A549 (cell line): ENCODE measurements around the gene RABGAP1L. TPM values are rescaled to one million over a fixed set of nuclear protein-coding genes. Genes with fewer than 3 reads are reported as not detected.

Source experiments
- ATAC-seq, 2 experiments: fragments of 200-7000 bp in 1 of 2; fragments of >200 bp in 1 of 2; cut with Nextera tagmentation in 1 of 2; cut with Tn5 transposase in 1 of 2; 3 replicates each; pipeline versions ENCODE4 v1.8.0 to v1.9.1; 2018 to 2020; ENCODE audit warnings: mild to moderate bottlenecking in 1 of 2, moderate library complexity in 1 of 2
- CTCF ChIA-PET: fragments of 300-600 bp; sonication (Branson Sonifier 250); formaldehyde crosslinking; extraction: SDS; loops from one replicate; lab custom pipeline; 2021; ENCODE audit warnings: antibody characterized with exemption, inconsistent platforms; lab: Yijun Ruan, JAX
- POLR2A ChIA-PET: fragments of 350-600 bp; formaldehyde crosslinking; extraction: SDS; loops from one replicate; lab custom pipeline; 2021; ENCODE audit warnings: antibody characterized with exemption, inconsistent platforms; lab: Yijun Ruan, JAX
- DNase-seq, 2 experiments: peaks; one replicate each; pipeline versions ENCODE4 v3.0.0 to v3.0.0-alpha.2; 2011 to 2016; ENCODE audit warnings: low read depth in 1 of 2, low spot score in 1 of 2
- FAIRE-seq: peaks from 2 replicates; lab custom pipeline; 2011; peaks lifted over from hg19 to GRCh38; lab: Jason Lieb, UNC
- H3K27ac ChIP-seq, 2 experiments: fragments of >200 bp; sonication (Bioruptor Twin); formaldehyde crosslinking; 3 replicates each; pipeline ENCODE4 v1.5.1; 2016 to 2017
- H3K4me1 ChIP-seq: fragments of >200 bp; sonication (Bioruptor Twin); formaldehyde crosslinking; 3 replicates; pipeline ENCODE4 v1.6.1; 2016
- H3K4me2 ChIP-seq: fragments of >200 bp; sonication (Bioruptor Twin); formaldehyde crosslinking; 3 replicates; pipeline ENCODE4 v1.6.1; 2016
- H3K4me3 ChIP-seq: fragments of >200 bp; sonication (Bioruptor Twin); formaldehyde crosslinking; 3 replicates; pipeline ENCODE4 v1.5.1; 2016
- H3K9me3 ChIP-seq: fragments of >200 bp; sonication (Bioruptor Twin); formaldehyde crosslinking; 3 replicates; pipeline ENCODE4 v1.6.1; 2016
- CBX8 ChIP-seq: fragments of 200-600 bp; sonication (generic); IDR thresholded peaks from 2 replicates; pipeline ENCODE4 v1.6.1; 2016
- CTCF ChIP-seq: fragments of >200 bp; sonication (Bioruptor Twin); formaldehyde crosslinking; IDR thresholded peaks from 3 replicates; pipeline ENCODE4 v1.5.1; 2016
- EP300 ChIP-seq, 2 experiments: fragments of >200 bp; sonication (Bioruptor Twin); formaldehyde crosslinking; IDR thresholded peaks; 2 replicates in 1 of 2; 3 replicates in 1 of 2; pipeline ENCODE4 v1.6.1; 2016 to 2017
- FOSB ChIP-seq: fragments of 250-450 bp; sonication (Bioruptor Pico); IDR thresholded peaks from 2 replicates; pipeline ENCODE4 v1.5.0; 2020; ENCODE audit warnings: mild to moderate bottlenecking, moderate library complexity
- FOSL2 ChIP-seq, 2 experiments: fragments of 450-650 bp in 1 of 2; fragments of >200 bp in 1 of 2; sonication (Bioruptor Twin) in 1 of 2; formaldehyde crosslinking; IDR thresholded peaks; 2 replicates each; pipeline versions ENCODE4 v1.5.0 to v1.6.1; 2016 to 2020; ENCODE audit warnings: mild to moderate bottlenecking in 1 of 2, moderate library complexity in 1 of 2
- FOXS1 ChIP-seq: fragments of 250-450 bp; sonication (Bioruptor Pico); IDR thresholded peaks from 2 replicates; pipeline ENCODE4 v1.5.0; 2020; ENCODE audit warnings: mild to moderate bottlenecking, moderate library complexity
- GATA3 ChIP-seq: IDR thresholded peaks from 2 replicates; pipeline ENCODE4 v1.6.1; 2012; ENCODE audit warnings: borderline replicate concordance
- HEYL ChIP-seq: fragments of 250-450 bp; sonication (Bioruptor Pico); IDR thresholded peaks from 2 replicates; pipeline ENCODE4 v1.8.0; 2021; ENCODE audit warnings: mild to moderate bottlenecking, moderate library complexity
- HOXA7 ChIP-seq: fragments of 250-450 bp; sonication (Bioruptor Pico); IDR thresholded peaks from 2 replicates; pipeline ENCODE4 v1.5.0; 2020; ENCODE audit warnings: mild to moderate bottlenecking, moderate library complexity
- HOXB13 ChIP-seq: fragments of 250-450 bp; sonication (Bioruptor Pico); IDR thresholded peaks from 2 replicates; pipeline ENCODE4 v1.5.0; 2020; ENCODE audit warnings: low read depth, mild to moderate bottlenecking, moderate library complexity
- HOXB5 ChIP-seq: fragments of 250-450 bp; sonication (Bioruptor Pico); IDR thresholded peaks from 2 replicates; pipeline ENCODE4 v1.5.0; 2020; ENCODE audit warnings: mild to moderate bottlenecking, moderate library complexity
- JUN ChIP-seq, 2 experiments: fragments of >200 bp; sonication (Bioruptor Twin); formaldehyde crosslinking; IDR thresholded peaks; 2 replicates in 1 of 2; 3 replicates in 1 of 2; pipeline ENCODE4 v1.6.1; 2016 to 2017
- KDM5A ChIP-seq: fragments of 200-600 bp; sonication (generic); IDR thresholded peaks from 2 replicates; pipeline ENCODE4 v1.6.1; 2016; ENCODE audit warnings: antibody characterized with exemption, mild to moderate bottlenecking
- MAFK ChIP-seq: fragments of 450-650 bp; IDR thresholded peaks from 2 replicates; pipeline ENCODE4 v1.6.1; 2014; ENCODE audit not compliant: partially characterized antibody
- NPAS2 ChIP-seq: fragments of 250-450 bp; sonication (Bioruptor Pico); IDR thresholded peaks from 2 replicates; pipeline ENCODE4 v1.8.0; 2022; ENCODE audit warnings: mild to moderate bottlenecking, moderate library complexity, borderline replicate concordance
- RAD21 ChIP-seq, 2 experiments: fragments of >200 bp in 1 of 2; sonication (Bioruptor Twin) in 1 of 2; formaldehyde crosslinking in 1 of 2; IDR thresholded peaks in 1 of 2; conservative IDR thresholded peaks in 1 of 2; 2 replicates in 1 of 2; 3 replicates in 1 of 2; pipeline ENCODE4 v1.6.1; 2012 to 2018; ENCODE audit warnings: inconsistent platforms in 1 of 2
- SMC3 ChIP-seq: fragments of >200 bp; sonication (Bioruptor Twin); formaldehyde crosslinking; IDR thresholded peaks from 3 replicates; pipeline ENCODE4 v1.6.1; 2018; ENCODE audit warnings: inconsistent platforms
- ZC3H11A ChIP-seq: fragments of 450-650 bp; IDR thresholded peaks from 2 replicates; pipeline ENCODE4 v1.6.1; 2014; ENCODE audit warnings: antibody characterized with exemption, mild to moderate bottlenecking
- ZNF302 ChIP-seq: fragments of 250-450 bp; sonication (Bioruptor Pico); IDR thresholded peaks from 2 replicates; pipeline ENCODE4 v1.9.0; 2021; ENCODE audit warnings: inconsistent platforms, mild to moderate bottlenecking, moderate library complexity
- WGBS: methylation state at CpG from one replicate; pipeline ENCODE4 v1.1.6; 2017; ENCODE audit errors: missing lambda C conversion rate; 5-methylcytosine and 5-hydroxymethylcytosine counted together
- polyA plus RNA-seq, 4 experiments: library from polyadenylated mRNA; depleted of rRNA in 3 of 4; stranded (reverse); fragments of >200 nt; fragmentation: RNase III in 1 of 4; extraction: RNeasy Plus Mini Kit Qiagen cat#74134 plus additional on column Dnase treatment in 1 of 4; gene quantifications; 2 replicates in 3 of 4; 3 replicates in 1 of 4; pipeline ENCODE4 v1.2.3, GENCODE V29; 2011 to 2017
- TF ChIP-seq, protein P1 (sequence below): fragments of 250-450 bp; sonication (Bioruptor Pico); IDR thresholded peaks from 2 replicates; pipeline ENCODE4 v1.5.0; 2020; ENCODE audit warnings: low read depth, mild to moderate bottlenecking, moderate library complexity

Gene RABGAP1L
- polyA plus RNA-seq, 2 of the 4 experiments (the other 2 are of a cell fraction): 8.2 to 18.6 TPM

DNA sequence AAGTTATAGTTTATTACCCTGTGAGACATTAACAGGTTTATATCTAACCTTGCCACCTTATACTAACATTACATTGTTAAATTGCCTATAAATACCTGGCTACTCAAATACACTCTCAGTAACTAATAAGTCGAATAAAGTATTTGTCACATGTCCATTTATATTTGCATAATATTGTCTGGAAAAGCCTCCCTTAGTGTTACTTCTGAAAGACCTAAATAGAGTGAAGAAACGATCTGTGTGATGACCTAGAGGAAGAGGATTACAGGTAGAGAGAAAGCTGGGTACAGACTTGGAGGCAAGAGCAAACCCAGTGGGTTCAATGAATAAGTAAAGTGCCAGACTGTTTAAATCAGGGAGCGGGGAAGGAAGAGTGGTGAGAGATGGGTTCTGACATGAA is 837.7 kb downstream of the RABGAP1L start:
- Histone ChIP-seq H3K4me1 (peaks cover 19% of the 10 kb centered on the region; the same call in 2 of the 3 replicates), H3K27ac (no peak overlapping the region), H3K4me2 (no peak overlapping the region), H3K4me3 (no peak overlapping the region), H3K9me3 (no peaks in the 10 kb centered on the region)
- WGBS: 74% methylated on average over 3 of the region's 3 CpGs
- POLR2A ChIA-PET: interaction anchor here (4.5 kb wide), 1 partner anchor 26 kb away, joined by 75 read pairs; the partner anchor contains the start of gene MRPS14
- CTCF ChIA-PET: interaction anchor here (0.7 to 2.7 kb wide), 5 partner anchors 11 to 734 kb away, joined by 3 to 27 read pairs (median 3); no protein-coding TSS in a partner anchor
- FAIRE-seq (no peak), ATAC-seq (no peak), DNase-seq (no peak)
- TF ChIP-seq HEYL: no peak
- TF ChIP-seq FOSL2 (IDR thresholded peaks at IDR 0.05): no peak
- TF ChIP-seq FOSL2 (CRISPR knock-in tag; IDR thresholded peaks at IDR 0.05): no peak
- no peak for TF ChIP-seq NPAS2
- TF ChIP-seq, protein P1, sequence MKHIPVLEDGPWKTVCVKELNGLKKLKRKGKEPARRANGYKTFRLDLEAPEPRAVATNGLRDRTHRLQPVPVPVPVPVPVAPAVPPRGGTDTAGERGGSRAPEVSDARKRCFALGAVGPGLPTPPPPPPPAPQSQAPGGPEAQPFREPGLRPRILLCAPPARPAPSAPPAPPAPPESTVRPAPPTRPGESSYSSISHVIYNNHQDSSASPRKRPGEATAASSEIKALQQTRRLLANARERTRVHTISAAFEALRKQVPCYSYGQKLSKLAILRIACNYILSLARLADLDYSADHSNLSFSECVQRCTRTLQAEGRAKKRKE (CRISPR knock-in tag): no peak
- TF ChIP-seq CBX8: no peak
- TF ChIP-seq KDM5A: no peak
- TF ChIP-seq FOXS1: no peak
- no peak for TF ChIP-seq ZNF302 (CRISPR knock-in tag)

DNA sequence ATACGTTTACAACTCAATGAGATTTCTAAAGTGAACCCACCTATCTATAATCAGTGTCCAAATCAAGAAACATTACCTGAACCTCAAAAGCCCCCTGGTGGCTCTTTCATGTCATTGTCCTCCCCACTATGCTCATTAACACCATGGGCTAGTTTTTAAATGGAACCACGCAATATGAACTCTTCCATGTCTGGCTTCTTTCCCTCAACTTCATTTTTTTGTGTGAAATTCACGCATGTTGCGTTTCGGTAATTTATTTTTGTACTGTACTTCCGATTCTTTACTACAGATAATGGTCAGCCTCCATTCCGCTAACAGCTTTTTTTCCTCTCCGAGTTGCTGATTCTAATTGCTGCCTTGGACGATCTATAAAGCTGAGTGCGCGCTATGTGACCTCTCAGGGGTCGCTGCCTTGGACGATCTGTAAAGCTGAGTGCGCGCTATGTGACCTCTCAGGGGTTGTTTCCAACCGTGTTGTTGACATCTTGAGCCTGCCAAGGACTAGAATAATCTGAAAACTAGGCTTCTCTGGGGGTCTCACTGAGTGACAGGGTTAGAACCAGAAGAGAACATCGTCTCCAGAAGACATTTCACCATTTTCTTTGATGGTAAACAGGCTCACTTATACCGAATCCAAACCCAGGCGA is 839.4 kb downstream of the RABGAP1L start:
- Histone ChIP-seq H3K27ac (peak overlapping the region; percentile 95 to 98), H3K4me3 (peak overlapping the region; percentile 90), H3K4me1 (peaks cover 36% of the 10 kb centered on the region), H3K9me3 (no peaks in the 10 kb centered on the region), H3K4me2 (peak overlapping the region; percentile 89)
- DNase-seq (peak; percentile 73 to 77), ATAC-seq (peak; percentile 25 to 27), FAIRE-seq (no peak)
- 1% methylated on average over 19 of the region's 19 CpGs for WGBS
- CTCF ChIA-PET: interaction anchor here (0.6 to 2.7 kb wide), 24 partner anchors 9 to 984 kb away, joined by 3 to 27 read pairs (median 4); partner anchors contain the start of gene MRPS14
- TF ChIP-seq ZC3H11A: no peak
- no peak; the same call in 1 of the 2 replicates for TF ChIP-seq GATA3
- peak; percentile 57 for TF ChIP-seq MAFK
- no peak for TF ChIP-seq NPAS2
- peak; percentile 84 for TF ChIP-seq SMC3
- no peak for TF ChIP-seq CBX8
- TF ChIP-seq FOXS1: 0 out of 2 replicates have a peak, but pooled peaks have one; percentile 31
- peak; percentile 86 for TF ChIP-seq FOSB (CRISPR knock-in tag)
- TF ChIP-seq HOXB13 (CRISPR knock-in tag): no peak
- 0 out of 2 replicates have a peak, but pooled peaks have one; percentile 30 for TF ChIP-seq HOXB5 (CRISPR knock-in tag)
- TF ChIP-seq HOXA7: 0 out of 2 replicates have a peak, but pooled peaks have one; percentile 76
- TF ChIP-seq KDM5A: no peak
- TF ChIP-seq JUN (IDR thresholded peaks at IDR 0.05): no peak
- TF ChIP-seq EP300 (IDR thresholded peaks at IDR 0.05): no peak
- TF ChIP-seq RAD21 (conservative IDR thresholded peaks at IDR 0.05 in 1 of 2, IDR thresholded peaks at IDR 0.05 in 1 of 2): peak; percentile 59 to 68
- TF ChIP-seq CTCF: peak; percentile 87
- POLR2A ChIA-PET: interaction anchor here (0.5 to 4.5 kb wide), 27 partner anchors 9 to 1209 kb away, joined by 3 to 75 read pairs (median 4); partner anchors contain the start of genes COP1, GAS5, MRPS14 and ZBTB37
